Common myeloid progenitor, CD34-positive (primary cell): ENCODE results near the gene CDK5RAP2. TPM values are rescaled to one million over a fixed set of nuclear protein-coding genes. Genes with fewer than 3 reads are reported as not detected.
"Not testable (repeated sequence)": the region's sequence is repeated elsewhere in the genome, so short reads cannot be mapped to it uniquely, and the experiment has no call there.

Source experiments
- CTCF ChIA-PET: fragments of 350-600 bp; sonication (Branson Sonifier 250); formaldehyde crosslinking; loops from one replicate; lab custom pipeline; 2021; ENCODE audit warnings: antibody characterized with exemption; lab: Charles Lee
- POLR2A ChIA-PET: fragments of 350-600 bp; sonication (Branson Sonifier 250); formaldehyde crosslinking; loops from one replicate; lab custom pipeline; 2021; ENCODE audit warnings: antibody characterized with exemption; lab: Charles Lee
- DNase-seq, 3 donors: peaks; one replicate each; pipeline versions ENCODE4 v3.0.0 to v3.0.0-alpha.2; 2013
- H3K27ac ChIP-seq, 2 experiments: 1 replicate in 1 of 2; 2 replicates in 1 of 2; pipeline ENCODE4 v1.7.0; 2013; ENCODE audit warnings: inconsistent platforms in 2 of 2, low read length in 2 of 2, mild to moderate bottlenecking in 2 of 2, low read depth in 1 of 2, moderate library complexity in 1 of 2; ENCODE audit not compliant: severe bottlenecking in 2 of 2, insufficient read depth in 1 of 2, poor library complexity in 1 of 2
- H3K27me3 ChIP-seq, 5 experiments: replicated peaks in 2 of 5; 1 replicate in 3 of 5; 2 replicates in 2 of 5; pipeline versions ENCODE4 v1.6.1 to v1.7.0; 2013; ENCODE audit warnings: low read length in 4 of 5, mild to moderate bottlenecking in 2 of 5, moderate library complexity in 2 of 5, inconsistent platforms in 1 of 5; ENCODE audit not compliant: insufficient read depth in 5 of 5, control insufficient read depth in 4 of 5
- H3K36me3 ChIP-seq, 4 experiments: 1 replicate in 2 of 4; 2 replicates in 2 of 4; pipeline versions ENCODE4 v1.6.1 to v1.7.0; 2013; ENCODE audit warnings: low read length in 3 of 4, control low read depth in 1 of 4, mild to moderate bottlenecking in 1 of 4; ENCODE audit not compliant: control insufficient read depth in 4 of 4, insufficient read depth in 4 of 4
- H3K4me1 ChIP-seq, 4 experiments: 1 replicate in 3 of 4; 2 replicates in 1 of 4; pipeline versions ENCODE4 v1.6.1 to v1.7.1; 2013; ENCODE audit warnings: low read length in 3 of 4, mild to moderate bottlenecking in 3 of 4, control low read depth in 1 of 4, inconsistent platforms in 1 of 4, moderate library complexity in 1 of 4; ENCODE audit not compliant: control insufficient read depth in 4 of 4, insufficient read depth in 4 of 4; ENCODE audit errors: control extremely low read depth in 1 of 4
- H3K4me3 ChIP-seq, 7 experiments: 1 replicate in 4 of 7; 2 replicates in 3 of 7; pipeline versions ENCODE4 v1.5.1 to v1.7.0; 2013; ENCODE audit warnings: mild to moderate bottlenecking in 7 of 7, low read length in 6 of 7, moderate library complexity in 6 of 7, inconsistent platforms in 2 of 7, low read depth in 2 of 7, control low read depth in 1 of 7; ENCODE audit not compliant: insufficient read depth in 4 of 7, control insufficient read depth in 1 of 7; ENCODE audit errors: extremely low read depth in 1 of 7
- H3K9me3 ChIP-seq, 5 experiments: 1 replicate in 4 of 5; 2 replicates in 1 of 5; pipeline versions ENCODE4 v1.6.1 to v1.7.1; 2013; ENCODE audit warnings: low read length in 4 of 5, mild to moderate bottlenecking in 2 of 5, inconsistent platforms in 1 of 5, low read depth in 1 of 5, moderate library complexity in 1 of 5; ENCODE audit not compliant: control insufficient read depth in 4 of 5, insufficient read depth in 2 of 5; ENCODE audit errors: control extremely low read depth in 1 of 5
- whole genome bisulfite sequencing: methylation state at CpG from one replicate; pipeline ENCODE4 v1.1.5; 2013; ENCODE audit not compliant: insufficient coverage; 5-methylcytosine and 5-hydroxymethylcytosine counted together
- polyA plus RNA-seq: library from polyadenylated mRNA; unstranded; fragments of 120-200 nt; gene quantifications from one replicate; pipeline ENCODE4 v1.2.1, GENCODE V29; 2013

Gene CDK5RAP2
- polyA plus RNA-seq: 40.4 TPM

- WGBS: 0% methylated on average over 27 of the region's 33 CpGs
- Histone ChIP-seq H3K9me3 (no peaks in the 10 kb centered on the region), H3K27ac (peak within 1 kb of the TSS; percentile 64 to 86), H3K27me3 (no peaks in the 10 kb centered on the region), H3K4me1 (peaks cover 7 to 38% (median 23%) of the 10 kb centered on the region in 4 experiments), H3K36me3 (peaks cover 0 to 3% (median 0%) of the 10 kb centered on the region in 4 experiments), H3K4me3 (peak within 1 kb of the TSS; percentile 83 to 98 (median 89))
- ChIA-PET CTCF (interaction anchor here (0.6 to 1.9 kb wide), 2 partner anchors 21 to 48 kb away, joined by 3 to 5 read pairs; no protein-coding TSS in a partner anchor), POLR2A (no interaction called here)
- peak; percentile 98 to 99 (median 98) for DNase-seq
Observed at GRCh38 chr9:120580051-120580896, at the start of gene CDK5RAP2. Gene CDK5RAP2, minus strand, starts transcription at chr9:120580167. Its CDS starts 189 bp downstream, at chr9:120579978.

GRCh38 chr9:120628925-120629497, 49.0 kb upstream of the CDK5RAP2 start:
- H3K9me3 ChIP-seq, DNase-seq, H3K36me3 ChIP-seq, H3K4me1 ChIP-seq, H3K27ac ChIP-seq, H3K4me3 ChIP-seq, H3K27me3 ChIP-seq, POLR2A ChIA-PET: not testable (repeated sequence)
- WGBS: 100% methylated on average over 3 of the region's 3 CpGs
- CTCF ChIA-PET: interaction anchor here (1.0 to 1.1 kb wide), 3 partner anchors 9 to 15 kb away, joined by 3 read pairs; no protein-coding TSS in a partner anchor

GRCh38 chr9:120628207-120628924, 48.4 kb upstream of the CDK5RAP2 start:
- CTCF ChIA-PET: interaction anchor here (1.0 kb wide), 2 partner anchors 10 to 16 kb away, joined by 3 read pairs; no protein-coding TSS in a partner anchor
- WGBS: 100% methylated on average over 1 of the region's 4 CpGs
- H3K4me1 ChIP-seq: no peaks in the 10 kb centered on the region

GRCh38 chr9:120627073-120627472, 47.1 kb upstream of the CDK5RAP2 start:
- no peak for DNase-seq
- Histone ChIP-seq H3K4me3 (no peak overlapping the region), H3K4me1 (no peaks in the 10 kb centered on the region), H3K27me3 (no peaks in the 10 kb centered on the region), H3K36me3 (peaks cover 0 to under 1% (median 0%) of the 10 kb centered on the region in 4 experiments), H3K9me3 (no peaks in the 10 kb centered on the region), H3K27ac (no peak overlapping the region)
- POLR2A ChIA-PET: interaction anchor here (0.8 kb wide), 1 partner anchor 21 kb away, joined by 4 read pairs; no protein-coding TSS in a partner anchor
- CTCF ChIA-PET: no interaction called here
- WGBS: no CpG with 5 or more reads among the region's 2 CpGs

More at GRCh38 chr9:120628207-120628924, 48.4 kb upstream of the CDK5RAP2 start:
- POLR2A ChIA-PET: no interaction called here
- H3K27ac ChIP-seq: no peak overlapping the region
- no peaks in the 10 kb centered on the region for H3K36me3 ChIP-seq
- no peak overlapping the region for H3K4me3 ChIP-seq
- DNase-seq: no peak
- H3K9me3 ChIP-seq: no peaks in the 10 kb centered on the region
- no peaks in the 10 kb centered on the region for H3K27me3 ChIP-seq

GRCh38 chr9:120626512-120626911, 46.5 kb upstream of the CDK5RAP2 start:
- no CpG with 5 or more reads among the region's 1 CpG for WGBS
- H3K4me3 ChIP-seq: no peak overlapping the region

GRCh38 chr9:120625222-120625621, 45.3 kb upstream of the CDK5RAP2 start:
- no peaks in the 10 kb centered on the region for H3K27me3 ChIP-seq
- WGBS: 97% methylated on average over 6 of the region's 6 CpGs
- DNase-seq: no peak
- CTCF ChIA-PET: interaction anchor here (0.8 to 1.5 kb wide), 3 partner anchors 13 to 29 kb away, joined by 3 to 4 read pairs (median 3); no protein-coding TSS in a partner anchor
- H3K9me3 ChIP-seq: no peaks in the 10 kb centered on the region
- H3K4me3 ChIP-seq: no peak overlapping the region
- H3K27ac ChIP-seq: no peak overlapping the region
- peaks cover 0 to 3% (median 0%) of the 10 kb centered on the region in 4 experiments for H3K36me3 ChIP-seq
- POLR2A ChIA-PET: no interaction called here
- H3K4me1 ChIP-seq: no peaks in the 10 kb centered on the region

More at GRCh38 chr9:120626512-120626911, 46.5 kb upstream of the CDK5RAP2 start:
- DNase-seq: no peak
- Histone ChIP-seq H3K27me3 (no peaks in the 10 kb centered on the region), H3K9me3 (no peaks in the 10 kb centered on the region), H3K27ac (no peak overlapping the region), H3K4me1 (no peaks in the 10 kb centered on the region), H3K36me3 (peaks cover 0 to 3% (median 0%) of the 10 kb centered on the region in 4 experiments)
- CTCF ChIA-PET: no interaction called here
- POLR2A ChIA-PET: no interaction called here
